ENCODE measurements around the gene HELQ.

GRCh38 chr4:83390944-83391343 lies 64.7 kb downstream of the HELQ start:
- TF ChIP-seq CTCF (IDR thresholded peaks at IDR 0.05) (no peak), POLR2A (IDR thresholded peaks at IDR 0.05) (no peak)
